Measurements from ENCODE around the gene ETV5. TPM values are rescaled to one million over a fixed set of nuclear protein-coding genes. Genes with fewer than 3 reads are reported as not detected.
A peak's percentile ranks its signal among the peaks of the same experiment; 100 is the strongest.

Gene ETV5
- polyA plus RNA-seq (0.30 and 6.1 TPM in 2 replicates), polyA minus RNA-seq (0.97 and 3.5 TPM in 2 replicates)

DNA sequence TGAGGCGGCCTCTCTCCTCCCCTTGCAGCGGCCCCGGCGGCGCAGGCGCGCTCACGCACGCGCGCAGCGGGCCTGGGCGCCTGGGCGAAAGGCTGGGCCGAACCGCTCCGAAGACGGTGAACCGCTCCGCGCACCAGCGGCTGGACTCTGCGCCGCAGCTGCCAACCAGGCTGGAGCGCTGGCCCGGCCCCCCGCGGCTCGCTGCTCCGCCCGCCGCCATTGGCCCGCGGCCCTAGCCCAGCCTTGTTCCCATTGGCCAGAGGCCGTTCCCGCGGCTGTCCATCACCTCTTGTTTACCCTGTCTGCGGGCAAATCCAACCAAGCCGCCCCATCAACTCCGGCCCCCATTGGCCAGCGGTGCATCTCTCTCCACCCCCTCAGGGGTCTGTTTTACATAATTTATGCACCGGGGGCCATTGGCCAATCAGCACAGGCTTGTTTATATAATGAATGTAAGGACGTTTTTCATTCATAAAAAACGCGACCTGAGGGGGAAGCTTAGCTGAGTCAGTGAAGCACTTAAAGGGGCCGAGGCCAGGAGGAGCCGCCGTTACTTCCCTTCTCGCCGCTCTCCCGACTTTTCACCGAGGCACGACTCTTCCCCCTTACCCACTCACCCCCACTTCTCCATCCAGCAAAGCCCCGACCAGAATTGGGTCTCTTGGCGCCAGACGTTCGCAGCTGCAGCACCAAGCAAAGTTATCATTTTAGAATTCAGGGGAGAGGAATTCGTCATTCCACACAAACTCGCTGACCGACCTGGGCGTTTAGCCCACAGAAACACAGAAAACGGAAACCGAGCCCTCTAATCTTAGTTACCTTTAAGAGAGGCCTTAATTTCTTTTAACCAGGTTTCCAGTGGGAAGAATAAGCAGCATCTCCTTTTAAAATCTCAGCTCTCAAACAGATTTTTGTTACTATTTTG is at the start of gene ETV5:
ETV5 (minus strand) TSS at position 149 of the 925 bp plus-strand sequence. CDS start 3,221 bp downstream, outside the sequence.
- Histone ChIP-seq H3F3A (ENCODE audit: insufficient read depth, low read length, poor library complexity, severe bottlenecking) (no peaks in the 10 kb centered on the region), H3K79me2 (replicated peaks; ENCODE audit: insufficient read depth, low read length) (no peaks in the 10 kb centered on the region), H3K36me3 (ENCODE audit: insufficient read depth, low read length) (no peaks in the 10 kb centered on the region), H3K9ac (ENCODE audit: low read length) (peak within 1 kb of the TSS; percentile 67), H3K4me2 (ENCODE audit: low read length) (peak within 1 kb of the TSS; percentile 95), H3K4me3 (ENCODE audit: low read length) (peak within 1 kb of the TSS; percentile 81), H2AFZ (ENCODE audit: low read depth, low read length) (peak within 1 kb of the TSS; percentile 17), H3K27ac (ENCODE audit: low read length) (no peak within 1 kb of the TSS), H3K9me3 (ENCODE audit: low read length) (no peaks in the 10 kb centered on the region), H4K20me1 (ENCODE audit: insufficient read depth) (no peaks in the 10 kb centered on the region), H3K27me3 (ENCODE audit: insufficient read depth, low read depth, low read length) (peaks cover 47% of the 10 kb centered on the region), H3K9me2 (ENCODE audit: insufficient read depth, low read length) (no peaks in the 10 kb centered on the region)
- TF ChIP-seq EZH2 (IDR thresholded peaks at IDR 0.05; ENCODE audit: borderline replicate concordance, insufficient read depth, low read length, poor library complexity, severe bottlenecking) (no peak), TAF1 (IDR thresholded peaks at IDR 0.05; ENCODE audit: low read depth) (peak; percentile 57), SMC3 (conservative IDR thresholded peaks at IDR 0.05; ENCODE audit: poor library complexity) (peak; percentile 9), RAD21 (conservative IDR thresholded peaks at IDR 0.05) (no peak), REST (IDR thresholded peaks at IDR 0.05; ENCODE audit: borderline replicate concordance) (peak; percentile 17), POLR2AphosphoS5 (IDR thresholded peaks at IDR 0.05) (peak; percentile 50), MXI1 (conservative IDR thresholded peaks at IDR 0.05; ENCODE audit: poor library complexity, severe bottlenecking) (peak; percentile 39), EP300 (conservative IDR thresholded peaks at IDR 0.05; ENCODE audit: poor library complexity, severe bottlenecking) (no peak)
- TF ChIP-seq, protein P1, sequence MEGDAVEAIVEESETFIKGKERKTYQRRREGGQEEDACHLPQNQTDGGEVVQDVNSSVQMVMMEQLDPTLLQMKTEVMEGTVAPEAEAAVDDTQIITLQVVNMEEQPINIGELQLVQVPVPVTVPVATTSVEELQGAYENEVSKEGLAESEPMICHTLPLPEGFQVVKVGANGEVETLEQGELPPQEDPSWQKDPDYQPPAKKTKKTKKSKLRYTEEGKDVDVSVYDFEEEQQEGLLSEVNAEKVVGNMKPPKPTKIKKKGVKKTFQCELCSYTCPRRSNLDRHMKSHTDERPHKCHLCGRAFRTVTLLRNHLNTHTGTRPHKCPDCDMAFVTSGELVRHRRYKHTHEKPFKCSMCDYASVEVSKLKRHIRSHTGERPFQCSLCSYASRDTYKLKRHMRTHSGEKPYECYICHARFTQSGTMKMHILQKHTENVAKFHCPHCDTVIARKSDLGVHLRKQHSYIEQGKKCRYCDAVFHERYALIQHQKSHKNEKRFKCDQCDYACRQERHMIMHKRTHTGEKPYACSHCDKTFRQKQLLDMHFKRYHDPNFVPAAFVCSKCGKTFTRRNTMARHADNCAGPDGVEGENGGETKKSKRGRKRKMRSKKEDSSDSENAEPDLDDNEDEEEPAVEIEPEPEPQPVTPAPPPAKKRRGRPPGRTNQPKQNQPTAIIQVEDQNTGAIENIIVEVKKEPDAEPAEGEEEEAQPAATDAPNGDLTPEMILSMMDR (IDR thresholded peaks at IDR 0.05; ENCODE audit: poor library complexity, severe bottlenecking), result no peak

- Histone ChIP-seq H3K36me3 (ENCODE audit: insufficient read depth, low read length) (no peaks in the 10 kb centered on the region), H3K4me2 (ENCODE audit: low read length) (no peak overlapping the region), H3K9me3 (ENCODE audit: low read length) (no peaks in the 10 kb centered on the region), H3K27me3 (ENCODE audit: insufficient read depth, low read depth, low read length) (no peaks in the 10 kb centered on the region), H3F3A (ENCODE audit: insufficient read depth, low read length, poor library complexity, severe bottlenecking) (no peaks in the 10 kb centered on the region), H3K79me2 (replicated peaks; ENCODE audit: insufficient read depth, low read length) (no peaks in the 10 kb centered on the region), H3K27ac (ENCODE audit: low read length) (no peak overlapping the region), H3K4me3 (ENCODE audit: low read length) (no peak overlapping the region), H2AFZ (ENCODE audit: low read depth, low read length) (no peak overlapping the region), H3K9ac (ENCODE audit: low read length) (no peak overlapping the region), H4K20me1 (ENCODE audit: insufficient read depth) (no peaks in the 10 kb centered on the region), H3K9me2 (ENCODE audit: insufficient read depth, low read length) (no peaks in the 10 kb centered on the region)
- TF ChIP-seq POLR2AphosphoS5 (IDR thresholded peaks at IDR 0.05) (no peak), RAD21 (conservative IDR thresholded peaks at IDR 0.05) (no peak), EZH2 (IDR thresholded peaks at IDR 0.05; ENCODE audit: borderline replicate concordance, insufficient read depth, low read length, poor library complexity, severe bottlenecking) (no peak), TAF1 (IDR thresholded peaks at IDR 0.05; ENCODE audit: low read depth) (no peak), MXI1 (conservative IDR thresholded peaks at IDR 0.05; ENCODE audit: poor library complexity, severe bottlenecking) (no peak), EP300 (conservative IDR thresholded peaks at IDR 0.05; ENCODE audit: poor library complexity, severe bottlenecking) (no peak), SMC3 (conservative IDR thresholded peaks at IDR 0.05; ENCODE audit: poor library complexity) (no peak), REST (IDR thresholded peaks at IDR 0.05; ENCODE audit: borderline replicate concordance) (no peak)
- TF ChIP-seq, protein P1 (IDR thresholded peaks at IDR 0.05; ENCODE audit: poor library complexity, severe bottlenecking), result no peak
Measured at GRCh38 chr3:186154641-186155040, 45.8 kb upstream of the ETV5 start.
